GM21390 (cell line): Measurements from ENCODE around the gene HOXC10.

ENCODE experiments used
- ATAC-seq: cut with Tn5 transposase; IDR thresholded peaks from one replicate; pipeline ENCODE4 v1.9.1; 2021; ENCODE audit not compliant: unreplicated experiment

The HOXC10 gene

GRCh38 chr12:53990311-53991076 lies 5.5 kb downstream of the HOXC10 start:
- no peak for ATAC-seq

GRCh38 chr12:53991077-53991460 lies 6.1 kb downstream of the HOXC10 start:
- ATAC-seq, result no peak

GRCh38 chr12:53992377-53992889 lies 7.5 kb downstream of the HOXC10 start:
- ATAC-seq, result no peak

- ATAC-seq, result no peak
These were observed 8.4 kb downstream of the HOXC10 start for GRCh38 chr12:53993162-53994008.

- ATAC-seq, result no peak
These were observed 9.0 kb downstream of the HOXC10 start for GRCh38 chr12:53994009-53994263.

GRCh38 chr12:53994264-53995001 lies 9.5 kb downstream of the HOXC10 start:
- no peak for ATAC-seq

- no peak for ATAC-seq
These were observed 10.0 kb downstream of the HOXC10 start for GRCh38 chr12:53995002-53995377.

GRCh38 chr12:53995378-53996239 lies 10.7 kb downstream of the HOXC10 start:
- ATAC-seq, result no peak

GRCh38 chr12:53996240-53997203 lies 11.6 kb downstream of the HOXC10 start:
- ATAC-seq, result no peak

- no peak for ATAC-seq
These were observed 12.5 kb downstream of the HOXC10 start for GRCh38 chr12:53997204-53998109.

GRCh38 chr12:53998110-53998899 lies 13.4 kb downstream of the HOXC10 start:
- ATAC-seq, result no peak

GRCh38 chr12:53998900-53999236 lies 13.9 kb downstream of the HOXC10 start:
- ATAC-seq, result no peak

- no peak for ATAC-seq
These were observed 14.7 kb downstream of the HOXC10 start for GRCh38 chr12:53999559-54000115.

GRCh38 chr12:54000116-54001114 lies 15.5 kb downstream of the HOXC10 start, which contains the start of gene HOXC9:
HOXC9 (plus strand) TSS chr12:54000161; CDS start chr12:54000189, 28 bp downstream.
- ATAC-seq, result no peak

- no peak for ATAC-seq
These were observed 16.6 kb downstream of the HOXC10 start for GRCh38 chr12:54001283-54002187.
